ENCODE measurements around the gene COL4A4.

COL4A4 gene

DNA sequence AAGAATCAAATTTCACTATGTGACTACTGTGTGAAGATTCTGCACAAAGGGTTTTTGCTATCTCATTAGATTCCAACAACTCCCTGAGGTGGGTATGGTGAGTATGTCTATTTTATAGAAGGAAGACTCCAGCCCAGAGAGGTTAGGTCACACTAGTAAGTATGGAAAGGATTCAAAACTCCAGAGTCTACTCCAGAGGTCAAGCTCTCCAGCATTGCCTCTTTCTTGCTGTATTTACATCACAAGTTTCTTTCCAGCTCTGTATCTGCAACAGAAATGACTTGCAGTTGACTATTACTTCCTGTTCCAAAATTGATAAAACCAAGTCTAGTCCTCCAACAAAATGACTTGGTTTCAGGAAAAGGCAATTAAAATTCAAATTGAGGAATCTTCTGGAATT is 2.1 kb downstream of the COL4A4 start:
- DNase-seq (ENCODE audit: low read depth) = no peak

GRCh38 chr2:227160164-227160563 is 3.8 kb downstream of the COL4A4 start:
- no peak for DNase-seq (ENCODE audit: low read depth)

GRCh38 chr2:227154986-227155774 is 8.8 kb downstream of the COL4A4 start:
- no peak for DNase-seq (ENCODE audit: low read depth)

DNA sequence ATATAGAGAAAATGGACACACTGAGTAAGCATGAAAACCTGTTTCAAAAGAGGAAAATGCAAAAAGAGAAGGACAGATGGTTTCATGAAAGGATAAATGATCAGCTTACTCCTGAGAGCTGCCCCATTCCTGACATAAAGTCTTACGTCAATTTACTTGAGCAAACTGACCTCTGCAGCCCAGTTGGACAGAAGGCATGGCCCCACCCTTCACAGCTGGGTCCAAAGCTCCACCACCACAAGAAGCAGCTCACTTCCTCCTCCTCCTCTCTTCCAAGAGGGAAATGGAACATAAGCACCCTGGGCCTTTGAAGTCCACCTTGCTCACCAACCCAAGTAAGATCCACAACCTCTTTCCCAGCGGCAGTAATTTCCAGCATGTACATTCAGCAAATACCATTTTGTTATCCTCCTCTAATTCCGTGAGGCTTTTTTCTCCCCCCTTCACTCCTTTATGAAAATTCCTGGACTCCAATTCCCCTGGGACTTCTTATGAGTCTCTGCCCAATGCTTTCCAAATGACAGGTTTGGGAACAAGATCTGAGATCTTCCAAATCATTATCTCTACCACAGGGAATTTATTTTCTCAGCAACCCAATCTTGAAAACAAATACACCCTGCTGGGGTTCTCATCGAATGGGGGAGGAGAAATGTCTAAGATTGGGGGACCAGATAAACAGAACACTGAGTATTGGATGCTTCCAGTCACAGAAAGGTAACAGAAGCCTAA is 10.1 kb downstream of the COL4A4 start:
- no peak for DNase-seq (ENCODE audit: low read depth)

DNA sequence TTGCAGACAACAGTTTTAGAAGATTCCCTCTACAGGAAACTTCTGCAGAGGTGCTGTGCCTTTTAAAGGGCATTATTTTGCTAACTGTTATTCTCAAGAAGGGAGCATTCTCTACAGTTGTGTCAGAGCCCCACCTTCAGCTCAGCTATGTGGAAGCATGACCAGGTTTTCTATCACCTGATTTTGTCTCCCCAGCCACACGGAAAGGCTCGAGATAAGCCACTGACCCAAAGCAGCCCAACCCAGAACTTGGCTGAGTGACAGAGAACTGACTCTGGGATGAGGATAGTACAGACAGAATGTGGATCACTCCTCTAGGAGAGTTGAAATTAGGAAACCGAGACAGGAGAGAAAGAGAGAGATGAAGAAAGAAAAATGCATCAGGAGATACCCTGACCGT is 10.7 kb downstream of the COL4A4 start:
- DNase-seq (ENCODE audit: low read depth) = no peak

DNA sequence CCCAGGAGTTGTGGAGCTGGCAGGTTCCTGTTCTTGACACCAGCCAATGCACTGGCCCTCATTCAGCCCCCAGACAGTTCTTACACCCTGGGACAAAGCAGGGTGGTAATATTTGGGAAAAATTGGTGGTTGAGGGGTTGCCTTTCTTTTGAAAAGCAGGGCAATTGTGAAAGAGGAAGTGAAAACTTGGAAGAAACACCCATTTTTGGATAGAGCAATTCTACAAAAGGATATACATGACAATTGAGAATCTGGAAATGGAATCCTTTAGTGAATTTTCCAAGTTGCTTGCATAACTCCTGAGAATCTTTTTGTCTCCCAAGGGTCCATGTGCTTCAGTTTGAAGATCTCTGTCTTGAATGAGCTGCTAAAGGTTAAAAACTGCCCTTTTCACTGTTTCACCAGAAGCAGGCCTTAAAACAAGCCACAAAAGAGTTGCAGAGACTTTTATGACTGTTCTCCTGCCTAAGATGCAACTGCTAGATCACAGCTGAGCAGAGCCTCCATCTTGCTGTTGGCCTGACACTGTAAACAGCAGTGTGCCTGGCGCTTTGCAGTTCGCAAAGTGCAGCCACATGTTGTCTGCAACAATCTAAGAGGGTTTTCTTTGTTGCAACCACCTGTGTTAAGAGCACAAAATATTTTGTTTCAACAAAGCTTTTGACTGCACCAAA is 11.8 kb downstream of the COL4A4 start:
- no peak for DNase-seq (ENCODE audit: low read depth)

GRCh38 chr2:227150222-227150936 is 13.6 kb downstream of the COL4A4 start:
- DNase-seq (ENCODE audit: low read depth) = no peak

- no peak for DNase-seq (ENCODE audit: low read depth)
These were observed 15.9 kb downstream of the COL4A4 start for GRCh38 chr2:227148106-227148505.

GRCh38 chr2:227147023-227147422 is 17.0 kb downstream of the COL4A4 start:
- no peak for DNase-seq (ENCODE audit: low read depth)

DNA sequence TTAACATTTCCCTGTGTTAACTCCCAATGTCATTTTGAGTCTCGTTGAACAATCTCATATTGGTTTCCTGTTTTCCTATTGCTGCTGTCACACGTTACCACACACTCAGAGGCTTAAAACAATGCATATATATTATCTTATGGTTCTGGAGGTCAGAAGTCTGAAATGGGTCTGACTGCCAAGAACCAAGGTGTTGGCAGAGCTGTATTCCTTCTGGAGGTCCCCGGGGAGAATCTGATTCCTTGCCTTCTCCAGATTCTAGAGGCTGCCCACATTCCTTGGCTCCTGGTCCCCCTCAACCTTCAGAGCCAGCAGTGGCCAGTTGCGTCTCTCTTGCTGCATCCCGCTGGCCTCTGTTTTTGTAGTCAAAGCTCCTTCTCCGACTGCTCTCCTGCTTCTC is 17.5 kb downstream of the COL4A4 start:
- no peak for DNase-seq (ENCODE audit: low read depth)

DNA sequence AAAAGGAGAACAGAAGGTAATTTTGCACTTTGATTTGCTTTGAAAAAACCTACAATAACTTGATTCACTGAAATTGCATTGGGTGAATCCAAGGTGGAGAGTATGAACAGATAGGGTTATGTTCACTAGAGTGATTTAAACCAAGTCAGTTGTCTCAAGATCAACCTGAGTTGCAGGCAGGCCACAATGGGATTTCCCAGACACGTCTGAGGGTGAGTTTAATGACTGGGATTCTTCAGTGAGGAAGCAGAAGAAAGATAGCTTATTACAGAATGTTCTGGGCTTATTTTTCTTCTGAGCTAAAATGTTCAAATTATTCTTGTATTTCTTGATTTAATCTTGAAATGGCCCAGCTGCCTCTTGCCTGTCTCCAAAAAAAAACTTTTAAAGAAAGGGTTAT is 20.1 kb downstream of the COL4A4 start:
- DNase-seq (ENCODE audit: low read depth) = no peak

GRCh38 chr2:227141301-227141700 is 22.7 kb downstream of the COL4A4 start:
- no peak for DNase-seq (ENCODE audit: low read depth)

DNA sequence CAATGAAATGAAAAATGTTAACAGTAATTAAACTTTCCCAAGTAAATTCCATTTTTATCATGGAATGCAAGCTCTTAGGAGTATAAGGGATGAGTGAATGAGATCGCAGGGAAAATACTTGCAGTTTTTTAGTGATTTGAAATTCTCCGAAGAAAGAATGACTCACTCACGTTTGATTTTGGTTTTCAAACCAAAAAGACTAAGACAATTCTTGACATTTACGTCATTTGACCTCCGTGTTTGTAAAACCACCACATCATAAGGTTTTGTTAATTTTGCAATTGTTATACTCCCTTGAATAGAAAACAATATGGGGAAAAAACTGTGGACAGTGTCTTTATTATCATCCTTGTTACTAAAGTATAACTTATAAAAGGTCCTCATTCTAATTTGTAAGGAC is 29.4 kb downstream of the COL4A4 start:
- no peak for DNase-seq (ENCODE audit: low read depth)

DNA sequence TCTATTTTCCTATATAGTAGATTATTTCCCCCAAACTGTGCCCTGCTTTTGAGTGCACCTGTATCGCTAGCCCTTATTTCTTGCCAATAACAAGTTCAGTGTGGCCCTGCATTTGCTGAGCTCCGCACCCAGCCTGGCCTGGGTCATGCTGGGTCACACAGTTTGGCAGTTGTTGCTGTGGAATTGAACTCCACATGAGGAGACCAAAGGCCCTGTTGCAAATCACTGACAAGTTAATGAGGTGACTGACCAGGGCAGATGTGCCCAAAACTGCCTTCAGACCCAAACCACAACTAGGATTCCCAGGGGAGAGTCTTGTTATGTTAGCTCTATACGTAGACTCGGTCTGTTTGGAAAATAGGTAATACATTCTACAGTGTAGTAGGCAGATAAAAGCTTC is 31.0 kb downstream of the COL4A4 start:
- DNase-seq (ENCODE audit: low read depth) = no peak

GRCh38 chr2:227130636-227131035 is 33.4 kb downstream of the COL4A4 start:
- no peak for DNase-seq (ENCODE audit: low read depth)

- DNase-seq (ENCODE audit: low read depth) = no peak
These were observed 36.8 kb downstream of the COL4A4 start for GRCh38 chr2:227127201-227127600.

DNA sequence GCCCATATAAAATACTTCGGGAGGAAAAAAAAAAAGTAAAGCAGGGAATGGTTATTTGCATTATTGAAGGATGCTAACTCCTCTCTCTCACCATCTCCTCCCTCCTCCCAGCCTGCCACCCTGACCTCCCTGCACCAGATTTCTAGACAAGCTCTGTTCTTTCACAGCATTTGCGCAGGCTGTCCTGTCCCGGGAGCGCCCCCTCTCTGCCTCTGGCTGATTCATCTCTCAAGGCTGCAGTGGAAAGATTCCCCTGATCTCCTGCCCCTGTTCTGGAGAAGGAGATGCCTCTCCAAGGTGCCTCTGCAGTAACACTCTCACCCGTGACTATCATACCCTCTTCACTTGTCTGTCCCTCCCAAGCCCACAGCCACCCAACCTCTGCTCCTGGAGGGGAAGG is 38.5 kb downstream of the COL4A4 start:
- DNase-seq (ENCODE audit: low read depth) = no peak

- no peak for DNase-seq (ENCODE audit: low read depth)
These were observed 39.2 kb downstream of the COL4A4 start for GRCh38 chr2:227124811-227125210.

DNA sequence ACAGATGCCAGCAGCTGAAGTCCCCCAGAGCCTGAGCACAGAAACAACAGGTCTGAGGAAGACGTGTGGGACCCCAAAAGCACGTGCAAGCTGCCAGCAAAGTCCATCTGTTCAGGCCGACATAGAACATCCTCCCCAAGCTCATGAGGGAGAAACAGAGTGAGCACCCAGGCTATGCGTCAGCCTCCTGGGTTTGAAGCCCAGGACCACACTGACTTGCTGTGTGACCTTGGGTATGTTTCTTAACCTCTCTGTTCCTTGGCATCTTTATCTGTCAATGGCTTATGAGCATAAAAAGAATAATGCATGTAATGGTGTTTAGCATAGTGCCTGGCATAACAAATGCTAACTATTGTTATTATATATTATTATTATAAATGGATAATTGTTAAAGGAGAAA is 40.3 kb downstream of the COL4A4 start:
- DNase-seq (ENCODE audit: low read depth) = no peak

- DNase-seq (ENCODE audit: low read depth) = no peak
These were observed 45.7 kb downstream of the COL4A4 start for GRCh38 chr2:227118353-227118752.

DNA sequence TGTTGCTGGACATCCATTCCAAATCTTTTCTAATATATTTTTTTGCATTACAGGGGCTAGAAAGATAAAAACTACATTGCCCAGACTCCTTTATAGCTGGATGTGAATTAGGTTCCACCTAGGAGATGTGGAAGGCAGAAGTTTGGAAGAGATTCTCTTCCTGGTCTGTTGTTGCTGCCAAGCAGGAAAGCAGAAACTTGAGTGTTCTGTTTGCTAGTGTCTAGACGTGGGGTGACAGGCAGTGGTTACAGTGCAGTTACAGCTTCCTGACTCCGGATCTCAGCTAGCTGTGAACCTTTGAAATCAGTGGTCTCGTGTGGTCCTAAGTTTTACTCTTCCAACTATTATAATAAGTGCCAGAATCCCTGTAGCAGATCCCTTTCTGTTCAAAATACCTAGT is 46.2 kb downstream of the COL4A4 start:
- no peak for DNase-seq (ENCODE audit: low read depth)

DNA sequence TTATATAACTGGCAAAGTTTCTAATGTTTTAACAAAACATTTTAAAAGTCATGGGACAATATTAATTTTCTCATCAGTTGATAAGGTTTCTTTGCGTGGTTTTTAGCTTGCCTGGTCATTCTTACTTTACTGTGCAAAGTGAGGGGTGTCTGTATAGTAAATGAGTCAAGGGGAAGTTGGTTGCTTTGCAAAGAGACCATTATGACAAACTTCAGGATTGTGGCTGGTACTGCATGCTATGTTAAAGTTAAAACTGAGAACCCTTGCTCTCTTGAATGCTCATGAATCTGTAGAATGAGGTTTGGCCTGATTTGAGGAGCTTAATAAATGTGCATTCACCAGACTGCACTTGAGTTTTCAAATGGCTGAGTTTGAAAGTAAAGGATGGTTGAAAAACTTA is 47.0 kb downstream of the COL4A4 start:
- no peak for DNase-seq (ENCODE audit: low read depth)

DNA sequence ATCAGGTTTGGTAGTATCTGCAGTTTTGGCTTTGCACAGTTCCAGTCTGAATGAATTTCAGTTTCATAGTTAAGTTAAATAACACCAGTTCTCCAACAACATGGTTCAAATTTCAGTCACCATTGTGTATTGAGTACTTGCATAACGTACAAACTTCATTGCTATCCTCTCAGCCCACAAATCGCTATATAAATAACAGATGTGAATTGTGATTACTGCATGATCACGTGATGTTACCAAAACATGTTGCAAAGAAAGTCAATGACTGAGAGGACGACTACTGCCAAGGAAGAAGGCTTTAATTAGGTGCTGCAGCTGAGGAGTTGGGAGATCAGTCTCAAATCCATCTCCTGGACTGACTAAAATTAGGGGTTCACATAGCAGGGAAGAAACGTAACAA is 48.2 kb downstream of the COL4A4 start:
- no peak for DNase-seq (ENCODE audit: low read depth)
